ENCODE measurements around the gene KLF6. TPM values are rescaled to one million over a fixed set of nuclear protein-coding genes. Genes with fewer than 3 reads are reported as not detected.

KLF6 gene
- polyA plus RNA-seq, 1 experiment: 79.0 TPM

DNA sequence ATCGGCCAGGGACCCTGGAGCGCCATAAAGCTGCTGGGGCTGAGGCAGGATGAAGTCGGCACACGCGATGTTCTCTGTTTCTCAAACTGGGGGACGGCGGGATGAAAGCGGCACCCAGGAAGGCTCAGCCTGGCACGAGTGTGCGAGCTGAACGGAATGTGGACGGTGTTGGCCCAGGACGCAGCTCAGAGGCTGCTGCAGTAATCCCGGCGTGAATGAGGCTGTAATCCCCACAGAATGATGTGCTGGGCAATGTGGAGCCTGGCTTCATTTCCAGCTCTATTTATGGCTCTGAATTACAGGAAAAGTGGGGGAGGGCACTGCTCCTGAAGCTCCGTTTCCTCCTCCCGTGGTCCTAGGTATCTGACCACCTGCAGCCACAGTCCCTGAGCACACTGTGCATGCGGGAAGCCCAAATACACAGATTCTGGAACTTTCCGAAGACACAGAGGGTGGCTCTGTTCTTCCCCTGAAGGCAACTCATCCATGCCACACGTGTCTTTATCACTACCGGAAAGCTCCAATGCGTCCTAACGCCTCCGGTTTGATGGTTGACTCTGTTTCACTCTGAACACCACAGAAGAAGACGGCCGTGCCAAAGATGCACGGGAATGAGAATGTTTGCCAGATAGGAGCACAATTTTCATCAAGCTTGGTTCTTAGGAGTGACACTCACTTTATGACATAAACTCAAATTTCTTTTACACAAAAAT, 37.6 kb downstream of the KLF6 start:
- TF ChIP-seq, protein P1, sequence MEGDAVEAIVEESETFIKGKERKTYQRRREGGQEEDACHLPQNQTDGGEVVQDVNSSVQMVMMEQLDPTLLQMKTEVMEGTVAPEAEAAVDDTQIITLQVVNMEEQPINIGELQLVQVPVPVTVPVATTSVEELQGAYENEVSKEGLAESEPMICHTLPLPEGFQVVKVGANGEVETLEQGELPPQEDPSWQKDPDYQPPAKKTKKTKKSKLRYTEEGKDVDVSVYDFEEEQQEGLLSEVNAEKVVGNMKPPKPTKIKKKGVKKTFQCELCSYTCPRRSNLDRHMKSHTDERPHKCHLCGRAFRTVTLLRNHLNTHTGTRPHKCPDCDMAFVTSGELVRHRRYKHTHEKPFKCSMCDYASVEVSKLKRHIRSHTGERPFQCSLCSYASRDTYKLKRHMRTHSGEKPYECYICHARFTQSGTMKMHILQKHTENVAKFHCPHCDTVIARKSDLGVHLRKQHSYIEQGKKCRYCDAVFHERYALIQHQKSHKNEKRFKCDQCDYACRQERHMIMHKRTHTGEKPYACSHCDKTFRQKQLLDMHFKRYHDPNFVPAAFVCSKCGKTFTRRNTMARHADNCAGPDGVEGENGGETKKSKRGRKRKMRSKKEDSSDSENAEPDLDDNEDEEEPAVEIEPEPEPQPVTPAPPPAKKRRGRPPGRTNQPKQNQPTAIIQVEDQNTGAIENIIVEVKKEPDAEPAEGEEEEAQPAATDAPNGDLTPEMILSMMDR (IDR thresholded peaks at IDR 0.05; ENCODE audit: insufficient read depth, low read depth, low read length): no peak
- no peaks in the 10 kb centered on the region for H3K27me3 ChIP-seq (ENCODE audit: control insufficient read depth, insufficient read depth, low read length)
- DNase-seq (ENCODE audit: low read depth): no peak
- POLR2A ChIA-PET: interaction anchor here (0.5 kb wide), 1 partner anchor 59 kb away, joined by 3 read pairs; no protein-coding TSS in a partner anchor
- CTCF ChIA-PET: interaction anchor here (1.3 kb wide), 1 partner anchor 27 kb away, joined by 3 read pairs; no protein-coding TSS in a partner anchor
- no peaks in the 10 kb centered on the region for H3K36me3 ChIP-seq (ENCODE audit: control insufficient read depth, insufficient read depth, low read length)
- H3K4me3 ChIP-seq (ENCODE audit: low read depth, low read length): no peak overlapping the region

DNA sequence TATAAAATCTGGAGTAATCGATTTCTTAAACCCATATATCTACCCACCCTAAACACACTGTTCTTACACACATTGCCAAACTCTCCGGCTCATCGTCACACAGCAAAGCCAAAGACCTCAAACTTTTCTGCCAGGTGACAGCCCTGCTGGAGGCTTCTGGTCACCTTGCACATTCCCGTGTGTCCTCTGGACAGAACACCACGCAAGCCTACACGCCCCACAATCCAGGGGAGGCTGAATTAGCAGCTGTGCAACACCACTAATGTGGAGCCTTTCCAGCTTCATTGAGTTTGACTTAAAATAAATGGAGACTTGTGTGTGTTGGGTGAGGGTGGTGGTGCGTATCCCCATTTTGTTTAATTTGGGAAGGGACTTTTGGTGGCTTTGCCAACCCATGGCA, 38.4 kb downstream of the KLF6 start:
- ChIA-PET POLR2A (interaction anchor here (0.5 kb wide), 1 partner anchor 58 kb away, joined by 3 read pairs; no protein-coding TSS in a partner anchor), CTCF (interaction anchor here (1.3 kb wide), 1 partner anchor 26 kb away, joined by 3 read pairs; no protein-coding TSS in a partner anchor)
- TF ChIP-seq, protein P1 (IDR thresholded peaks at IDR 0.05; ENCODE audit: insufficient read depth, low read depth, low read length): no peak
- no peak for DNase-seq (ENCODE audit: low read depth)
- Histone ChIP-seq H3K36me3 (ENCODE audit: control insufficient read depth, insufficient read depth, low read length) (no peaks in the 10 kb centered on the region), H3K27me3 (ENCODE audit: control insufficient read depth, insufficient read depth, low read length) (no peaks in the 10 kb centered on the region), H3K4me3 (ENCODE audit: low read depth, low read length) (no peak overlapping the region)

DNA sequence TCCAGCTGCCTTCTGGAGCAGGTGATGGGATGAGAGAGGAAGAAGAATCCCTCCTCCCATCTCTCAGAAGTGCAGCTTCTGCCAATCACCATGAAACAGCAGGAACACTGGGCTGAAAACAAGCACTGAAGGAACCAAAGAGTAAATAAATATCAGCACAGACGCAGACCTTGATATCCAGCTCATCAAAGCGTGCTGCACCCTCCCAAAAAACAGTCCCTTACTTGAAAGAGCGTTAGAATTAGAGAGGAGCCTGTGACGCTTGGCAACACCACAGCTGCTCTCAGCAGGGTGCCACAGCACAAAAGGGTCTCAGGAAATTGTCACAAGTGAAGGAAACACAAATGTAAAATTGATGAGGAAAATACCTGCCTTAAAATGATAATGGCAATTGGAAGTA, 39.5 kb downstream of the KLF6 start:
- ChIA-PET CTCF (interaction anchor here (1.0 to 1.1 kb wide), 2 partner anchors 10 to 58 kb away, joined by 3 to 4 read pairs; no protein-coding TSS in a partner anchor), POLR2A (no interaction called here)
- DNase-seq (ENCODE audit: low read depth): no peak
- H3K36me3 ChIP-seq (ENCODE audit: control insufficient read depth, insufficient read depth, low read length): no peaks in the 10 kb centered on the region
- no peaks in the 10 kb centered on the region for H3K27me3 ChIP-seq (ENCODE audit: control insufficient read depth, insufficient read depth, low read length)
- H3K4me3 ChIP-seq (ENCODE audit: low read depth, low read length): no peak overlapping the region
- TF ChIP-seq, protein P1 (IDR thresholded peaks at IDR 0.05; ENCODE audit: insufficient read depth, low read depth, low read length): no peak

DNA sequence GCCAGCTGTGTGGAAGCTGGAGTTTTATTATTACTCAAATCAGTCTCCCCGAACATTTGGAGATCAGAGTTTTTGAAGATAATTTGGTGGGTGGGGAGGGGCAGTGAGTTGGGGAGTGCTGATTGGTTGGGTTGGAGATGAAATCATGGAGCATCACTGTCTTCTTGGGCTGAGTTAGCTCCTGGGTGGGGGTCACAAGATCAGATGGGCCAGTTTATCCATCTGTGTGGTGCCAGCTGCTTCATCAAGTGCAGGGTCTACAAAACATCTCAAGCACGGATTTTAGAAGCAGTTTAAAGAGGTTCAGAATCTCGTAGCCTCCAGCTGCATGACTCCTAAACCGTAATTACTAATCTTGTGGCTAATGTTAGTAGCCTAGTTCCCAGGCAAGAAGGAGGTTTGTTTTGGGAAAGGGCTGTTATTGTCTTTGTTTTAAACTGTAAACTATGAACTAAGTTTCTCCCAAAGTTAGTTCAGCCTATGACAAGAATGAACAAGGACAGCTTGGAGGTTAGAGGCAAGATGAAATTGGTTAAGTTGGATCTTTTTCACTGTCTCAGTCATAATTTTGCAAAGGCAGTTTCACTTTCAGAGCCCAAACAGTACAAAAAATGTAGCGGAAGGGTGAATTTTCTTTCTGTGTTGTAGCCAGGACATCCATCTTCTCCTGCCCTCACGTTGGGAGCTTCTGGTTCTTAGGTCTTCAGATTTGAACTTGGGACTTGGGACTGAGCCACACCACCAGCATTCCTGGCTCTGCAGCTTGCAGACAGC, 43.1 kb downstream of the KLF6 start:
- Histone ChIP-seq H3K27me3 (ENCODE audit: control insufficient read depth, insufficient read depth, low read length) (no peaks in the 10 kb centered on the region), H3K36me3 (ENCODE audit: control insufficient read depth, insufficient read depth, low read length) (no peaks in the 10 kb centered on the region), H3K4me3 (ENCODE audit: low read depth, low read length) (no peak overlapping the region)
- ChIA-PET POLR2A (no interaction called here), CTCF (interaction anchor here (0.6 kb wide), 1 partner anchor 21 kb away, joined by 3 read pairs; no protein-coding TSS in a partner anchor)
- no peak for DNase-seq (ENCODE audit: low read depth)
- TF ChIP-seq, protein P1 (IDR thresholded peaks at IDR 0.05; ENCODE audit: insufficient read depth, low read depth, low read length): no peak
